Cardiac muscle cell (in vitro differentiated cells and primary cell): ENCODE data around the gene EPB42. TPM values are rescaled to one million over a fixed set of nuclear protein-coding genes. Genes with fewer than 3 reads are reported as not detected.

Experiments used
- DNase-seq, 2 donors: peaks; one replicate each; pipeline versions ENCODE4 v3.0.0 to v3.0.0-alpha.2; 2010 to 2017; ENCODE audit warnings: low read depth in 1 of 2, low spot score in 1 of 2
- H3K27ac ChIP-seq: fragments of 200-600 bp; sonication (generic); 2 replicates; pipeline ENCODE4 v1.5.1; 2016
- H3K27me3 ChIP-seq: fragments of 200-600 bp; sonication (generic); 2 replicates; pipeline ENCODE4 v1.6.0; 2016; ENCODE audit warnings: control low read depth
- H3K36me3 ChIP-seq: fragments of 200-600 bp; sonication (generic); 2 replicates; pipeline ENCODE4 v1.5.1; 2016; ENCODE audit warnings: control low read depth
- H3K4me1 ChIP-seq: fragments of 200-600 bp; sonication (generic); 2 replicates; pipeline ENCODE4 v1.8.1; 2017; ENCODE audit warnings: low read depth, mild to moderate bottlenecking, mixed run types
- H3K4me3 ChIP-seq: fragments of 200-600 bp; sonication (generic); 2 replicates; pipeline ENCODE4 v1.5.1; 2016; ENCODE audit warnings: mild to moderate bottlenecking
- H3K9me3 ChIP-seq: fragments of 200-600 bp; sonication (generic); 2 replicates; pipeline ENCODE4 v1.5.1; 2017; ENCODE audit warnings: low read depth, mild to moderate bottlenecking, control low read depth
- polyA plus RNA-seq: library from polyadenylated mRNA; unstranded; fragments of >200 nt; fragmentation: Nextera tagmentation; extraction: Ambion mirVana; gene quantifications from 2 replicates; pipeline ENCODE4 v1.2.1, GENCODE V29; 2016
- total RNA-seq: library from RNA; depleted of rRNA; stranded (reverse); fragments of >200 nt; gene quantifications from 2 replicates; pipeline ENCODE4 v1.2.3, GENCODE V29; 2016
- TF ChIP-seq, protein P1 (sequence below): IDR thresholded peaks from 2 replicates; pipeline ENCODE4 v1.5.1; 2012; ENCODE audit warnings: low read depth, mild to moderate bottlenecking, low read length

Gene EPB42
- total and polyA plus RNA-seq, 2 experiments from 2014 or later = 0.12 to 0.94 TPM

DNA sequence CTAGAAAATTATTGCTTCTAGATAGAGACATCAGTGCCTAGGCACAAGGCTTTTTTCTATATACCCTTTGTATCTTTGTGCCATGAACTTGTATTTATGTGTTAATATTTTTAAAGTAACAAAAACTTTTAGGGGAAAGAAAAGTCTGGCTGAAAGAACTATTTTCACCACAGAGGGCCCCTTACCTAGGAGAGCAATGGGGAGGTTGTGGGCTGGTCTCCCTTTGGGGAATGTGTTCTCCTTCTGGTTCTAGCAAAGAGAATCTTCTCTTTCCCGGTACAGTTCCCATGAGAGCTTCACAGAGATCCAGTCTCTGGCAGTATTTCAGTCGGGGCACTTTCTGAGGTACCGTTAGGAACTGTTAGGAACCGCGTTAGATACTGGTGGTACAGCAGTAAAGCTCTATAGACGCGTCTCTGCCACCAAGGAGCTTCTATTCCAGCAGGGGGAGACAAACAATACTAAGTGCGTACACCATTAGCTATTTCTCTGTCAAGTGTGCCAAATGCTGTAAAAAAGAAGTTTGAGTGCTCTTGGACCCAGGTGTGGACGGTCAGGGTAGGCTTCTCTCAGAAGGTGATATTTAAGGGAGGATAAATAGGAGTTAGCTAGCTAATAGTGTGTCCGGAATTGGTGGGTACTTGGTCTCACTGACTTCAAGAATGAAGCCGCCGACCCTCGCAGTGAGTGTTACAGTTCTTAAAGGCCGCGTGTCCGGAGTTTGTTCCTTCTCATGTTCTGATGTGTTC is 4.6 kb upstream of the EPB42 start:
- peaks cover 6% of the 10 kb centered on the region for H3K4me1 ChIP-seq
- no peaks in the 10 kb centered on the region for H3K9me3 ChIP-seq
- H3K4me3 ChIP-seq = no peak overlapping the region
- H3K27me3 ChIP-seq = no peaks in the 10 kb centered on the region
- DNase-seq = peak; percentile 67 to 78
- TF ChIP-seq, protein P1, sequence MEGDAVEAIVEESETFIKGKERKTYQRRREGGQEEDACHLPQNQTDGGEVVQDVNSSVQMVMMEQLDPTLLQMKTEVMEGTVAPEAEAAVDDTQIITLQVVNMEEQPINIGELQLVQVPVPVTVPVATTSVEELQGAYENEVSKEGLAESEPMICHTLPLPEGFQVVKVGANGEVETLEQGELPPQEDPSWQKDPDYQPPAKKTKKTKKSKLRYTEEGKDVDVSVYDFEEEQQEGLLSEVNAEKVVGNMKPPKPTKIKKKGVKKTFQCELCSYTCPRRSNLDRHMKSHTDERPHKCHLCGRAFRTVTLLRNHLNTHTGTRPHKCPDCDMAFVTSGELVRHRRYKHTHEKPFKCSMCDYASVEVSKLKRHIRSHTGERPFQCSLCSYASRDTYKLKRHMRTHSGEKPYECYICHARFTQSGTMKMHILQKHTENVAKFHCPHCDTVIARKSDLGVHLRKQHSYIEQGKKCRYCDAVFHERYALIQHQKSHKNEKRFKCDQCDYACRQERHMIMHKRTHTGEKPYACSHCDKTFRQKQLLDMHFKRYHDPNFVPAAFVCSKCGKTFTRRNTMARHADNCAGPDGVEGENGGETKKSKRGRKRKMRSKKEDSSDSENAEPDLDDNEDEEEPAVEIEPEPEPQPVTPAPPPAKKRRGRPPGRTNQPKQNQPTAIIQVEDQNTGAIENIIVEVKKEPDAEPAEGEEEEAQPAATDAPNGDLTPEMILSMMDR = peak; percentile 81
- H3K36me3 ChIP-seq = no peaks in the 10 kb centered on the region
- no peak overlapping the region for H3K27ac ChIP-seq

DNA sequence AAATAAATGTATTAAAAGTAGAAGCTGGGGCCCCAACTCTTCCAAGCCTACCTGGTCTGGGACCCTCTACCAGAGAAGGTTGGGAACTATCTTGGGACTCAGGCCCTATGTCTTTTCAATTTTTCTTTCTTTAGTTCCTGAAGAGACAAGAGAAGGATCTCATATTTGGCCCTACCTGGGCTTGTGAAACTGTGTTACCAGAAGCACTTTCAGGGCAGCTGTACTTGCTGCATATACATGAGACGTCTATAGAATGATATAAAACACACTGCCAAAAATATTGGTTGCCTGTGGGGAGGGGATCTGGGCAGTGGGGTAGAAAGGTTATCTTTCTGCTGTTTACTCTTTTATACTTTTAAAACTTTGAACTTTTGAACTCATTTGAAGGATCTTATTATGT is 604 bp upstream of the EPB42 start:
- TF ChIP-seq, protein P1 = no peak
- no peaks in the 10 kb centered on the region for H3K27me3 ChIP-seq
- no peak for DNase-seq
- H3K4me1 ChIP-seq = peaks cover 6% of the 10 kb centered on the region
- no peaks in the 10 kb centered on the region for H3K36me3 ChIP-seq
- no peaks in the 10 kb centered on the region for H3K9me3 ChIP-seq
- no peak overlapping the region for H3K4me3 ChIP-seq
- no peak overlapping the region for H3K27ac ChIP-seq

DNA sequence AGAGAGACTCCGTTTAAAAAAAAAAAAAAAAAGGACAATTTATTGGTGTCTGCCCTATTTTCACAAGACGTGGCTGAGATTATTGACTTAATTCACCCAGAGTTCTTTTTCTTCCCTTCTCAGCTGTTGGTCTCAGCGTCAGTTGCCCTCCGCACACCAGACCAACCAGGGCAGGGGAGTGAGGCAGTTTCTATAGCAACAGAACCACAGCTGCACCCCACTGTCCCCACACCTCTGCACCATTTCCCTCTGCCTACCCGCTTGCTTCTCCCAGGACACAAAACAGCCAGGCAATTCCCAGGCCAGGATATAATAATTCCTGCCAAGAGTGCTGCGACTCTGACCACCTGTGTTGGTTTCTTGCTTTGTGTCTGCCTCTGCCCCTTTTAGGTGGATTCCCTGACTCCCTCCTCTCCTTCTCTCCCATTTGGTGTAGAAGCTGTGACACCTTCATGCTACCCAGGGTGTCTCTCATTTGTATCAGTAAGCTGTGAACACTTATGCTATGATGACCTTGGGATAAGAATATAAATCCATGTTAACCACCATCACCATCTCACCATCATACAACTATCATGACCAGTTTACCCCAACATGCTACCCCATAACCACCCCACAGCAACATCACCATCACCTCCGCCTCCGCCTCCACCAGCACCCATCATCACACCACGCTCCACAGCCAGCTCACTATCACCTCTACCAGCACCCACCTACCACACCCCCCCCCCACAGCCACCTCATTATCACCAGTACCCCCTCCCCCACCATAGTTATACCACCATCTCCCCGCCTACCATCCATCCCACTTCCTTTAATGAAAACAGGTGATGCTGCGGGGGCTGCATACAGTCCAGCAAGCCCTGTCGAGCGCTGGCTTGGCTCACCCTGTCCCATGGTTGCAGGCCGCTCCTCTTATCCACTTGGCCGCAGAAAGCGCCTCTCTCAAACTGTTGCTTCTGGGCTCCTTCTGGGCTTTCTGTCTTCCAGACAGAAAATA is 589 bp downstream of the EPB42 start:
- Histone ChIP-seq H3K27ac (no peak overlapping the region), H3K27me3 (no peaks in the 10 kb centered on the region), H3K36me3 (no peaks in the 10 kb centered on the region), H3K4me1 (peaks cover 6% of the 10 kb centered on the region), H3K4me3 (no peak overlapping the region), H3K9me3 (no peaks in the 10 kb centered on the region)
- no peak for DNase-seq
- TF ChIP-seq, protein P1 = no peak

DNA sequence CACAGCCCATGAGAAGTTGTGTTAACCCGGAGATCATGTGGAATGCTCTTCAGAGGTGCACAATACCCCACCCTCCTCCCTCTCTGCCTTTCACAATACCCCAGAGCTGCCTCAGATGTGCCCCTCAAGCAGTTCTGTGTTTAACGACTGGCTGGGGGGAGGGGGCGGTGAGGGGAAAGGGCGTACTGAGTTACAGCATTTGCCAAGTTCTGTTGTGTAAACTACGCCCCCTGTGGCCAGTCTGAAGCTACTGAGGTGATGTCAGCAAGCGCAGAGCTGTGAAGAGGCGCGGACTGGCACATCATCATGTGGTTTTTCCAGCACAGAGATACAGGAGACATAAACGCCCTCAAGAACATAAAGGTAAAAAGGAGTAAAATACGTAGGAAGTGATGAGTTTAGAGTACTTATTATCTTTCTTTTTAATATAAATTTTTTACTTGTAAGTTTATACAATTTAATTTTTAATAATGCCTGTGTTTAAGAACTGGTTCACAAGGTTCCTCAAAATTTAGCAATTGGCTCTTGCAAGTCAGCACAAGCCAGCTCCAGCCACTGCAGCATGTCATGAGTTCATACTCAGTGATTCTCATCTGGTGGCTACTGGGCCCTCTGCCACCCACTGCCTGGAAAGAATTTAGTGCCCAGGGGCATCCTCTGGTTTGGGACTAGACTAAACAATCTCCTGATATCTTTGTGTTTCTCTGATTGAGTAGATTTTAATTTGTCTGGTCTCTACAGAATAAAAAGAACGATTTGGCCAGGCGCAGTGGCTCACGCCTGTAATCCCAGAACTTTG is 1.7 kb downstream of the EPB42 start:
- Histone ChIP-seq H3K4me1 (peaks cover 10% of the 10 kb centered on the region), H3K27ac (no peak overlapping the region), H3K27me3 (no peaks in the 10 kb centered on the region), H3K36me3 (no peaks in the 10 kb centered on the region), H3K9me3 (no peaks in the 10 kb centered on the region), H3K4me3 (no peak overlapping the region)
- TF ChIP-seq, protein P1 = peak; percentile 38
- peak; percentile 21 to 48 for DNase-seq

DNA sequence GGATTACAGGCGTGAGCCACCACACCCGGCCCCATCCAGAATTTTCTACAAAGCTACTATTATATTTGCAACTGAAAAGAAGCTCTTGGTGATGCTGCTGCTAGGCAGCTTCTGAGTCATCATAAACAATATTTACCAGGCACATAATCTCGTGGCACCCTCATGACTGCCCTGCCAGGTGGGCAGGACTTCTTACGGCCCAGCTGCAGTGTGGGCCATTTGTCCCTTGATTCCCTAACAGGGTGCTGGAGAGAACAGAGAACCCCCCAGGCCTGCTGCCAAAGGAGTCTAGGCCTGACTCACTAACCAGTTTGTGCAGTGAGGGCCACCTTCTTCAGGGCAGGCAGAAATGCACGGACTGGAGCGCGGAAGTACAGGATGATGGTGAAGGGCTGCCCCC is 4.9 kb downstream of the EPB42 start:
- no peaks in the 10 kb centered on the region for H3K27me3 ChIP-seq
- H3K4me3 ChIP-seq = no peak overlapping the region
- no peaks in the 10 kb centered on the region for H3K9me3 ChIP-seq
- no peak overlapping the region for H3K27ac ChIP-seq
- H3K36me3 ChIP-seq = no peaks in the 10 kb centered on the region
- no peak for DNase-seq
- H3K4me1 ChIP-seq = peaks cover 8% of the 10 kb centered on the region
- TF ChIP-seq, protein P1 = no peak
